Mesendoderm (in vitro differentiated cells): ENCODE results near the gene SENP8.
A peak's percentile ranks its signal among the peaks of the same experiment; 100 is the strongest.

Experiments
- DNase-seq: peaks from one replicate; pipeline ENCODE4 v3.0.0; 2013
- H2AK5ac ChIP-seq: 2 replicates; pipeline ENCODE4 v1.6.1; 2013; ENCODE audit warnings: low read length, inconsistent platforms
- H2BK120ac ChIP-seq: 2 replicates; pipeline ENCODE4 v1.6.1; 2013; ENCODE audit warnings: low read depth, mild to moderate bottlenecking, low read length, moderate library complexity, mixed read lengths
- H2BK15ac ChIP-seq: replicated peaks from 2 replicates; pipeline ENCODE4 v1.6.1; 2013; ENCODE audit warnings: low read depth, mild to moderate bottlenecking, moderate library complexity
- H2BK5ac ChIP-seq: 2 replicates; pipeline ENCODE4 v1.6.1; 2013; ENCODE audit warnings: low read length, inconsistent platforms
- H3K18ac ChIP-seq: 2 replicates; pipeline ENCODE4 v1.6.1; 2013; ENCODE audit warnings: mild to moderate bottlenecking, low read length, mixed read lengths
- H3K23ac ChIP-seq: one replicate; pipeline ENCODE4 v1.6.1; 2013; ENCODE audit warnings: low read length
- H3K27ac ChIP-seq: 2 replicates; pipeline ENCODE4 v1.5.1; 2013; ENCODE audit warnings: low read depth, mild to moderate bottlenecking, inconsistent platforms, low read length, moderate library complexity
- H3K27me3 ChIP-seq: 2 replicates; pipeline ENCODE4 v1.6.1; 2013; ENCODE audit warnings: low read length, control low read depth, mild to moderate bottlenecking, inconsistent platforms; ENCODE audit not compliant: insufficient read depth, poor library complexity
- H3K36me3 ChIP-seq: 2 replicates; pipeline ENCODE4 v1.6.1; 2013; ENCODE audit warnings: low read length, inconsistent platforms; ENCODE audit not compliant: control insufficient read depth, insufficient read depth
- H3K4ac ChIP-seq: one replicate; pipeline ENCODE4 v1.6.1; 2013; ENCODE audit warnings: low read depth, mild to moderate bottlenecking, low read length, moderate library complexity
- H3K4me1 ChIP-seq: 2 replicates; pipeline ENCODE4 v1.6.1; 2013; ENCODE audit warnings: low read depth, low read length, inconsistent platforms; ENCODE audit not compliant: control insufficient read depth
- H3K4me2 ChIP-seq: 2 replicates; pipeline ENCODE4 v1.6.1; 2013; ENCODE audit warnings: low read length
- H3K4me3 ChIP-seq: 2 replicates; pipeline ENCODE4 v1.5.1; 2013; ENCODE audit warnings: mild to moderate bottlenecking, low read length
- H3K56ac ChIP-seq: one replicate; pipeline ENCODE4 v1.6.1; 2013; ENCODE audit warnings: low read length
- H3K79me1 ChIP-seq: 2 replicates; pipeline ENCODE4 v1.6.1; 2013; ENCODE audit warnings: low read length, inconsistent platforms
- H3K79me2 ChIP-seq: 2 replicates; pipeline ENCODE4 v1.6.1; 2013; ENCODE audit warnings: mild to moderate bottlenecking, low read length; ENCODE audit not compliant: control insufficient read depth, insufficient read depth
- H3K9ac ChIP-seq: 2 replicates; pipeline ENCODE4 v1.6.1; 2013; ENCODE audit warnings: low read length, inconsistent platforms
- H4K5ac ChIP-seq: one replicate; pipeline ENCODE4 v1.6.1; 2013; ENCODE audit warnings: low read length
- H4K8ac ChIP-seq: one replicate; pipeline ENCODE4 v1.6.1; 2013; ENCODE audit warnings: low read depth, mild to moderate bottlenecking, control low read depth, low read length, moderate library complexity
- WGBS: extraction: QIAGEN DNeasy Blood & Tissue Kit; methylation state at CpG from one replicate; pipeline ENCODE4 v1.1.7; 2013; ENCODE audit warnings: low lambda C conversion rate, missing lambda C conversion rate; ENCODE audit not compliant: insufficient coverage; ENCODE audit errors: extremely low coverage; 5-methylcytosine and 5-hydroxymethylcytosine counted together

Gene SENP8

DNA sequence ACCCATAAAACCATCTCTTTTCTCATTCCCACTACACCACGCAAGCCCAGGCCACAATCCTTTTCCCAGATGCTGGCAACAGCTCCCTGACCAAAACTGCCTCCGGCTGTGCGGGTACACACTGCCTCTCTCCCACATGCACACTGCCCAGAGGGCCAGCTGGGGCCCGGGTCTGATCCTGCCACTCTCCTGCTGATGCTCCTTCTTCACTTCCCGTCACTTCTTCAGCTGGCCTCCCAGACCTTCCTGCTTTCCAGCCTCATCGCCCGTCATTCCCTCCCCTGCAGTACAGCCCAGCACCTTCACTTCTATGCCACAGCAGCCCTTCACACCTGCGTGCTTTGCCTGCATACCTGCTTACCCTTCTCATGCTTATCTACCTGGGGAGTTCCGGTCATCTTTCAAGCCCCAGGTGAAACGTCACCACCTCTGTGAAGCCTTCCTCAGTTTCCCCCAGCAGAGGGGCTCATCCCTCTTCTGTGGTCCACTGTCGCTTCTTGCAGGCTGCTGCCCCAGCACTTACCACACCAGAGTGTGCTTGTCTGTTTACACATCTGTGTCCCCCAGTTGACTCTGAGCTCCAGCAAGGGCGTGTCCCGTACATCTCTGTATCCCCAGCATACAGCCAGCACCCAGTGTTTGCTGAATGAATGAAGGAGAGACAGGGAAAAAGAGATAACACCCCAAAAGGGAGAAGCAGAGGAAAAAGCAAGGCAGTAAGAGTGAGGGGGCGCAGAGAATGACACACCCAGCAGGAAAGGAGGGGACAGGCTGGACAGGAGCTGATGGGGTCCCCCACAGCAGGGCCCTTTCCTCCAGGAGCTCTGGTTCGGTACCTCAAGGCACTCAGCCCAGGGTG lies 57.2 kb downstream of the SENP8 start:
- no peak overlapping the region for H3K4me2 ChIP-seq

DNA sequence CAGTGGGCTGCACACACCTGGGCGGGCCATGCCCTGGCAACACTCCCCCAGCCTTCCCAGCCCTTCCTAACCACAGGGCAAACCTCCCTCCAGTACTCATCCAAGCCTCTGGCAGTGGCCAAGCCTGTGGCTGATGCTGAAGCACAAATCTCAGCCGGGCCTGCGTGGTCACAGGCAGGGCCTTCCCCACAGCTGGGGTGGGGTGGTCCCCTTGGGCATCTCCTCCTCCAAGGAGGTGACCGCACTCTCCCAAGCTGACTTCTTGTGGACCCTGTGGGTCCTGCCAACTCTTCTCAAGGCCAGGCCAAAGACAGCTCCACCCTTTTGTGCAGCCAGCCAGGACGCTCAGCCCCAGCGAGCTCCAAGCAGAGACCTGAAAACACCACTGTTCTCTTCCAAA lies 58.0 kb downstream of the SENP8 start:
- Histone ChIP-seq H3K79me2 (no peaks in the 10 kb centered on the region), H3K27ac (no peak overlapping the region), H3K4me2 (no peak overlapping the region), H4K8ac (no peak overlapping the region), H3K9ac (no peak overlapping the region), H3K4me3 (no peak overlapping the region), H3K23ac (no peak overlapping the region), H3K4me1 (no peaks in the 10 kb centered on the region), H3K56ac (no peak overlapping the region), H2BK5ac (no peak overlapping the region), H3K27me3 (no peaks in the 10 kb centered on the region), H2BK15ac (no peak overlapping the region), H3K79me1 (no peaks in the 10 kb centered on the region), H2BK120ac (no peak overlapping the region), H3K18ac (no peak overlapping the region), H3K36me3 (no peaks in the 10 kb centered on the region), H3K4ac (no peak overlapping the region), H4K5ac (no peak overlapping the region), H2AK5ac (no peak overlapping the region)
- WGBS: no CpG with 5 or more reads among the region's 6 CpGs
- no peak for DNase-seq

More for the DNA sequence above, 57.2 kb downstream of the SENP8 start:
- no peaks in the 10 kb centered on the region for H3K79me2 ChIP-seq
- no peak for DNase-seq
- no peak overlapping the region for H4K5ac ChIP-seq
- H3K4me1 ChIP-seq: no peaks in the 10 kb centered on the region
- no peak overlapping the region for H2BK5ac ChIP-seq
- H4K8ac ChIP-seq: no peak overlapping the region
- H3K4ac ChIP-seq: no peak overlapping the region
- H2BK120ac ChIP-seq: no peak overlapping the region
- no peak overlapping the region for H2BK15ac ChIP-seq
- H3K4me3 ChIP-seq: no peak overlapping the region
- no peak overlapping the region for H3K18ac ChIP-seq
- H3K36me3 ChIP-seq: no peaks in the 10 kb centered on the region
- no peaks in the 10 kb centered on the region for H3K27me3 ChIP-seq
- H3K23ac ChIP-seq: no peak overlapping the region
- no CpG with 5 or more reads among the region's 15 CpGs for WGBS
- no peak overlapping the region for H3K27ac ChIP-seq
- H3K79me1 ChIP-seq: no peaks in the 10 kb centered on the region
- no peak overlapping the region for H2AK5ac ChIP-seq
- H3K9ac ChIP-seq: no peak overlapping the region
- H3K56ac ChIP-seq: no peak overlapping the region

DNA sequence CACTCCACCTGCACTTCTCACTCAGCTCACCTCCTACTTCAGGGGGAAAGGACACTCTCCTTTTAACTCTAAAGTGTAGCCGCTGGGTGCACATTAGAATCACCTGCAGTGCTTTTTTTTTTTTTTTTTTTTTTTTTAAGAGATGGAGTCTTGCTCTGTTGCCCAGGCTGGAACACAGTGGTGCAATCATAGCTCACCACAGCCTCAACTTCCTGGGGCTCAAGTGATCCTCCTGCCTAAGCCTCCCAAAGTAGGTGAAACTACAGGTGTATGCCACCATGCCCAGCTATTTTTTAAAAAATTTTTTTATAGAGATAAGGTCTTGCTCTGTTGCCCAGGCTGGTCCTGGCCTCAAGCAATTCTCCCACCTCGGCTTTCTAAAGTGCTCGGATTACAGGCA lies 58.5 kb downstream of the SENP8 start:
- Histone ChIP-seq H3K27ac (no peak overlapping the region), H3K79me2 (no peaks in the 10 kb centered on the region), H3K27me3 (no peaks in the 10 kb centered on the region), H3K4me3 (no peak overlapping the region), H2BK120ac (no peak overlapping the region), H3K9ac (no peak overlapping the region), H2BK5ac (no peak overlapping the region), H3K18ac (no peak overlapping the region), H3K4me2 (no peak overlapping the region), H3K56ac (no peak overlapping the region), H2AK5ac (no peak overlapping the region), H3K4ac (no peak overlapping the region), H3K79me1 (no peaks in the 10 kb centered on the region), H4K8ac (no peak overlapping the region), H4K5ac (no peak overlapping the region), H3K4me1 (no peaks in the 10 kb centered on the region), H3K23ac (no peak overlapping the region), H2BK15ac (no peak overlapping the region), H3K36me3 (no peaks in the 10 kb centered on the region)
- no CpG with 5 or more reads among the region's 3 CpGs for WGBS
- no peak for DNase-seq

DNA sequence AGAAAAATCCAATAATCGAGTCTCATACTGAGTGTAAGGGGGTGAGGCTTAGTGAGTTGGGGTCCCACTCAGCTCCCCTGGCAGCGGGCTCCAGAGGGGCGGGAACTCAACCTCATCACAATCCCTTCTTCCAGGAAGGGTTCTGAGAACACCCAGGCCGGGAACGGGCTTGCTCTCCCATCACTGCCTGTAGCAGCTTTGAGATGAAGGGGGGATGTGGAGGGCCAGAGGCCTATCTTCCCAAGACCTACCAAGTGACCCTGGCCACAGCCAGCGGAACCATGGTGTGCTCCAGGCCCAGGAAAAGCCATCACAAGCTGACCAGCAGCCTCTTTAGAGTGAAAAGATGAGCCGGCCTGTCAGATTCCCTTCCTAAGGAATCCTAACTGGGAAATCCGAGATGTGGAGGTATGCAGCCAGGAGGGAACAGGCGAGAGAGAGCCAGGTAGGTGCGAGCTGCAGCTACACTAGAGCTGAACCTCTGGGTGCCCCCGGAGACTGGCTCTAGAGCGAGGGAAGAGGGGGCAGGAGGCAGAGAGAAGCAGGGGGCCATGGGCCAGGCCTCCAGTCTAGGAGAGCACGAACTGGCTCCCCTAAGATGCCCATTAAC lies 60.9 kb downstream of the SENP8 start:
- no peak overlapping the region for H3K23ac ChIP-seq
- no peak overlapping the region for H2BK120ac ChIP-seq
- no peaks in the 10 kb centered on the region for H3K27me3 ChIP-seq
- no CpG with 5 or more reads among the region's 13 CpGs for WGBS
- no peak for DNase-seq
- H2BK5ac ChIP-seq: no peak overlapping the region
- H3K79me1 ChIP-seq: no peaks in the 10 kb centered on the region
- peaks cover 2% of the 10 kb centered on the region for H3K4me1 ChIP-seq
- no peaks in the 10 kb centered on the region for H3K79me2 ChIP-seq
- no peak overlapping the region for H3K18ac ChIP-seq
- no peak overlapping the region for H4K5ac ChIP-seq
- H2BK15ac ChIP-seq: no peak overlapping the region
- no peaks in the 10 kb centered on the region for H3K36me3 ChIP-seq
- H2AK5ac ChIP-seq: no peak overlapping the region
- no peak overlapping the region for H3K9ac ChIP-seq
- no peak overlapping the region for H3K4me2 ChIP-seq
- no peak overlapping the region for H3K56ac ChIP-seq
- H4K8ac ChIP-seq: no peak overlapping the region
- no peak overlapping the region for H3K27ac ChIP-seq
- H3K4ac ChIP-seq: no peak overlapping the region
- H3K4me3 ChIP-seq: no peak overlapping the region

DNA sequence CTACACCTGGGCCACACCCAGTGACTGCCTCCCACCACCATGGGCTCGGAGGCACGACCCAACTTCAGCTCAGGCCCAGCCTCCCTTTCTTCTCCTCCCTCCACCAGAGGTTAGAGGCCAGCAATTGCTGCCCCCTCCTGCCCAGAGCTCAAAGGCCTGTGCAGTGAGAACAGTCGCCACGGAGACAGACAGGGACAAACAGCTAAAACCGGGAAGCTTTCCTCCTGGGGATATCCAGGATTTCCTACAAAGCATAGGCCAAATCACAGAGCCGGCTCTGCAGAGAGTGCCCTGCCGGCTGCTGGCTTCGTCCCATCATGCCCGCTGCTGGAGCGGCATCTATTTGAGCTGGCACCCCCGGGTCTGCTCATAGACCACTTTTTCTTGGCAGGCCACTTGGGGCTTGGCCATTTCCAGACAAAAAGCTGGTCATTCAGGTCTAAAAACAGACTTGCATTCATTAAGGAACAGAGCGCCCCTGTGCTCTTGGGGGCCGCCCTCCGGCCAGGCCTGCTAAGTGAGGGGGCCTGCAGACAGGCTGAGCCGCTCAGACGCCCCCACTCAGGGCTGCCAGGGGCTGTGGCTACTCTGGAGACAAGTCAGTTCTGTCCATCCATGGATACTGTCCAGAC lies 61.9 kb downstream of the SENP8 start:
- Histone ChIP-seq H2BK5ac (no peak overlapping the region), H2AK5ac (no peak overlapping the region), H3K79me1 (no peaks in the 10 kb centered on the region), H3K56ac (no peak overlapping the region), H4K8ac (no peak overlapping the region), H3K36me3 (no peaks in the 10 kb centered on the region), H3K9ac (no peak overlapping the region), H3K27me3 (no peaks in the 10 kb centered on the region), H4K5ac (no peak overlapping the region), H3K4me3 (no peak overlapping the region), H3K23ac (no peak overlapping the region), H3K27ac (no peak overlapping the region), H3K4me2 (no peak overlapping the region), H2BK120ac (no peak overlapping the region), H3K4ac (no peak overlapping the region), H3K4me1 (peaks cover 2% of the 10 kb centered on the region), H3K79me2 (no peaks in the 10 kb centered on the region), H3K18ac (no peak overlapping the region), H2BK15ac (no peak overlapping the region)
- peak; percentile 85 for DNase-seq
- no CpG with 5 or more reads among the region's 16 CpGs for WGBS
